Mononuclear cell (primary cell): Measurements from ENCODE around the gene MICAL2. TPM values are rescaled to one million over a fixed set of nuclear protein-coding genes. Genes with fewer than 3 reads are reported as not detected.

Source experiments
- H3K27me3 ChIP-seq: 2 replicates; pipeline ENCODE4 v1.6.0; 2011; ENCODE audit warnings: low read length, control low read depth; ENCODE audit not compliant: insufficient read depth
- H3K4me1 ChIP-seq: 2 replicates; pipeline ENCODE4 v1.5.1; 2011; ENCODE audit warnings: mild to moderate bottlenecking, low read length, control low read depth; ENCODE audit not compliant: insufficient read depth
- H3K4me3 ChIP-seq: 2 replicates; pipeline ENCODE4 v1.5.1; 2011; ENCODE audit warnings: mild to moderate bottlenecking, low read length, moderate library complexity
- H3K9me3 ChIP-seq: 2 replicates; pipeline ENCODE4 v1.5.1; 2011; ENCODE audit warnings: low read depth, mild to moderate bottlenecking, control low read depth, low read length
- total RNA-seq: library from RNA; depleted of rRNA; stranded (reverse); fragments of >200 nt; gene quantifications from one replicate; pipeline ENCODE4 v1.2.3, GENCODE V29; 2012

Gene MICAL2
- total RNA-seq, 1 donor: 14.5 TPM

DNA sequence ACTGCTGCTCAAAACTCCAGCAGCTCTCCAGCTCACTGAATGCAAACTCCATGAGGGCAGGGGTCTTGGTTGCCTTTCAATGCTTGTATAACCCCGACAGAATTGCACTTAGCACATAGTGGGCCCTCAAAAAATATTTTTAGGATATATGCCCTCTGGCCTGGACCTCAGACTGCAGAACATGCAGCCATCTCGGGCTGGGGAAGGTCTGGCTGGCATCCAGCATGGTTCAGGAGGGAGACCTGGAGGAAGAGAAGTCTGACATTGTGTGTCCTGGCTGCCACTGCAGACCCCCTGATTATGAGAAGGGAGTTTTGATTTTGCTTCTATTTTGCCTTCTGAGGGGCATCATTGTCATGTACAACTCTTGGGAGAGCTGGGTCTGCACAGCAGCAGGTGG lies 157.5 kb downstream of the MICAL2 start:
- H3K9me3 ChIP-seq: no peaks in the 10 kb centered on the region
- H3K27me3 ChIP-seq: no peaks in the 10 kb centered on the region
- H3K4me1 ChIP-seq: no peaks in the 10 kb centered on the region
- no peak overlapping the region for H3K4me3 ChIP-seq

- no peaks in the 10 kb centered on the region for H3K27me3 ChIP-seq
- H3K9me3 ChIP-seq: no peaks in the 10 kb centered on the region
- no peaks in the 10 kb centered on the region for H3K4me1 ChIP-seq
- H3K4me3 ChIP-seq: no peak overlapping the region
Observed at GRCh38 chr11:12269104-12269441, 158.7 kb downstream of the MICAL2 start.

GRCh38 chr11:12269446-12270214 lies 159.2 kb downstream of the MICAL2 start:
- no peak overlapping the region for H3K4me3 ChIP-seq
- H3K9me3 ChIP-seq: no peaks in the 10 kb centered on the region
- H3K4me1 ChIP-seq: no peaks in the 10 kb centered on the region
- no peaks in the 10 kb centered on the region for H3K27me3 ChIP-seq

DNA sequence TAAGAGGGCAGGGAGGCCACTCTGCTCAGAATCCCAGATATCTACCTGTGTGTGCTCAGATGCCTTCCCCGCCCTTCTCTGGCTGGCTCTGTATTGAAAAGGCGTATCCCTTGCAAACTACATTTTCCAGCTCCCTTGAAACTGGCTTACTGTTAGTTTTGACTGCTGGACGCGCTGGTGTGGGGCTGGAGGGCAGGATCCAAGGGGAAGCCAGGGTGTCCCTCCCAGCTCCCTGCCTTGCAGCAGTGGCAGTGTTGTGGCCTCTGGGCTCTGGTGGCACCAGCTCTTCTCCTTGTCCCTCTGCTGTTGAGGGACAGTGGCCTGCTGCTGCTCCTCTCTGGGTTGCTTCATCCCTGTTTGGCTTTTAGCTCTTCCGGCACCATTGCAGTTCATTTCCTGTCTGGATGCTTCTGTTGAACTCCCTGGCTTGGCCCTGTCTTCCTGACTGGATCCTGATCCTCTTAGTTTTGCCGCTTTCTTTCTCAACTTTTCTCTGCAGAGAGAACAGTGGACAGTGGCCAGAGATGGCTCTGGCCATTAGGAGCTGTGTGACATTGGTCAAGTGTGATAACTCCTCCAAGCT lies 159.9 kb downstream of the MICAL2 start:
- Histone ChIP-seq H3K4me1 (no peaks in the 10 kb centered on the region), H3K9me3 (no peaks in the 10 kb centered on the region), H3K4me3 (no peak overlapping the region), H3K27me3 (no peaks in the 10 kb centered on the region)

DNA sequence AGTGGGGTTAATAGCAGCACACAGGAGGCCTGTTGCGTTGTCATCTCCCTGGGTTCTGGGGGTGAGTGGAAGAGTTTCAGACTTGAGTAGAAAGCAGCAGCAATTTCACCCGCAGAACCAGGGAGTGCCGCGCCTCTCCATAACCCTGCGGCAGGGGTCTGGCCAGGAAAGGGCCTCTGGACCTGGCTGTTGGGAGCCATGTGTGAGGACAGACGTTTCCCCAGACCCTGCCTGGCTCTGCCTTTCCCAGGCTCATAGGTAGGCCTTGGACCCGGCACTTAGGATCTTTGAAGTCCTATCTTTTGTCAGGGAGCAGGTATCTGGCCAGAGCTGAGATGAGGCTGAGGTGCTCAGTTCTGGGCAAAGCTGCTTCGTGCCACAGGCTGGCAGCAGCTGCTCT lies 160.4 kb downstream of the MICAL2 start:
- H3K4me1 ChIP-seq: no peaks in the 10 kb centered on the region
- no peaks in the 10 kb centered on the region for H3K9me3 ChIP-seq
- H3K27me3 ChIP-seq: no peaks in the 10 kb centered on the region
- no peak overlapping the region for H3K4me3 ChIP-seq

GRCh38 chr11:12271241-12271640 lies 160.9 kb downstream of the MICAL2 start:
- no peaks in the 10 kb centered on the region for H3K27me3 ChIP-seq
- no peaks in the 10 kb centered on the region for H3K9me3 ChIP-seq
- no peak overlapping the region for H3K4me3 ChIP-seq
- no peaks in the 10 kb centered on the region for H3K4me1 ChIP-seq

DNA sequence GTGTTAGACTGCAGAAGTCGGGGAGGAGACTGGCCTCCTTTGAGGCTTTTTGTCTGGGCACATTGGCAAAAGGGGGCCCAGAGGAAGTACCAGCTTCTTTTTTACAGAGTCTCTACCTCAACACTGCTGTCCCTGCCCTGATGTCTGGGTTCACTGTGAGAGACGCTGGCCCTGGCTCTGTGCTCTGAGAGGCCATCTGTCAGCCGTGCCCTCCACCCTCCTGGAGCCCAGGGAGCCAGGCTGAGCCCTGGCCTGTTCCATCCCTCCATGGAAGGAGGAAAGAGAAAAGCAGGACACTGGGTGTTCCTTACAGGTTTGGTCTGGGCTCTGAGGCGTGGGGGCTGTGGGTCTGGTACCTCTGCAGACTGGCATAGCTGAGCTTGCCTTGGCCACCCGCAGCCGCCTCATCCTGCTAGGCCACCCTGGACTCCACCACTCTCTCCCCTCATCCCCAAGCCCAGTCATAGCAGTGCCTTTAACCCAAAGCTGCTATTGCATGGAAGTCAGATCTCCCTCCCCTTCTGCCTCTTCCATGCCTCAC lies 161.5 kb downstream of the MICAL2 start:
- no peaks in the 10 kb centered on the region for H3K9me3 ChIP-seq
- no peak overlapping the region for H3K4me3 ChIP-seq
- no peaks in the 10 kb centered on the region for H3K27me3 ChIP-seq
- H3K4me1 ChIP-seq: no peaks in the 10 kb centered on the region

DNA sequence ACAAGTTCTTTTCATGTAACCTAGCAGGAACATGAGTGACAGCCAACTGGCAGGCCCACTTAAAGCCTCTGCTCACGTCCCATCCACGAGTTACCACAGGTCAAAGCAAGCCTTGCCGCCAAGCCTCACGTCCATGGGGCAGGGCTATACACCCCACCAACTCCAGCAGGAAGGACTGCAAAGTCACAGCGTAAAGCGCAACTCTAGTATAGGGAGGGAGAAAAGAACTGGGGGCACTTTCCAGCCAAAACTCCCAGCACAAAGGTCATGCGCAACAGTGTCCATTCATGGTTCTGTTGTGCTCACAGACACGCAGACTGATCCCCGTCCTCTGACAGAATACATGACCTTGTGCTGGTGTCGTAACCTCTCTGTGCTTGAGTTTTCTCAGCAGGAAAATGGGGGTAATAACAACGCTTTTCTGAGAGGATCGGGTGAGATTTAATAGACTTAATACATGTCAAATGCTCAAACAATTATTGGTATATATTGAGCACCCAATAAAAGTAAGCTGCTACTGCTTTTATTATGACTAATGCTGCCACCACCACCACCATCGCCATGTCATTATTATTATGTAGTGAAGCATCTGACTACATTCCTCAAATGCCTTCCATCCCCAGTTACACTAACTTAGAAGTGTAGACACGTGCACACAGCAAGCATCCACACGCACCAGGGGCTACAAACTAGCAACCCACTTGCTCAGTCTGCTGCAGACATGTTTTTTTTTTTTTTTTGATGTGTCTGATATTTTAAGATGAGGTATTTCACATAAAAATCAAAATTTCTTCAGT lies 162.6 kb downstream of the MICAL2 start:
- no peaks in the 10 kb centered on the region for H3K9me3 ChIP-seq
- H3K27me3 ChIP-seq: no peaks in the 10 kb centered on the region
- no peaks in the 10 kb centered on the region for H3K4me1 ChIP-seq
- H3K4me3 ChIP-seq: no peak overlapping the region

GRCh38 chr11:12273618-12273995 lies 163.2 kb downstream of the MICAL2 start:
- H3K27me3 ChIP-seq: no peaks in the 10 kb centered on the region
- no peaks in the 10 kb centered on the region for H3K9me3 ChIP-seq
- no peak overlapping the region for H3K4me3 ChIP-seq
- H3K4me1 ChIP-seq: no peaks in the 10 kb centered on the region

- Histone ChIP-seq H3K27me3 (no peaks in the 10 kb centered on the region), H3K9me3 (no peaks in the 10 kb centered on the region), H3K4me3 (no peak overlapping the region), H3K4me1 (no peaks in the 10 kb centered on the region)
Observed at GRCh38 chr11:12274056-12274455, 163.7 kb downstream of the MICAL2 start.

- H3K4me1 ChIP-seq: no peaks in the 10 kb centered on the region
- no peak overlapping the region for H3K4me3 ChIP-seq
- H3K9me3 ChIP-seq: no peaks in the 10 kb centered on the region
- H3K27me3 ChIP-seq: no peaks in the 10 kb centered on the region
Observed at GRCh38 chr11:12274558-12275197, 164.3 kb downstream of the MICAL2 start.

- no peaks in the 10 kb centered on the region for H3K4me1 ChIP-seq
- no peaks in the 10 kb centered on the region for H3K27me3 ChIP-seq
- no peak overlapping the region for H3K4me3 ChIP-seq
- no peaks in the 10 kb centered on the region for H3K9me3 ChIP-seq
Observed at GRCh38 chr11:12275818-12276217, 165.4 kb downstream of the MICAL2 start.

DNA sequence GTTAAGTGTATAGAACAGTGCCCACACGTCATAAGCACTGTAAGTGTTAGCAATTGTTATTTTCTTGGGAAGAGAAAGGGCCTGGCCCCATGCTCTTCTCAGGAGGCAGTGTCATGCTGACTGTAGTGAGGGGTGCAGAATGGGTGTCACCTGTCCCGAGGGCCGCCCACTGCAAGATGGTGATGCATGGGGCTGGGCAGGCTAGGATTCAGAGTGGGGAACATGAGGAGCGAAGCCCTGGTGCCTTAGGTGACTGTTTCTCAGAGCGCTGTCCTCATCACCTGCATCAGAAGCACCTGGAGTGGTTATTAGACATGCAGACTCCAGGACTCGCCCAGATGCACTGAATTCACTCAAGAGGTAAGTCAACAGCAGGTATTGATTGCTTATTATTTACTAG lies 166.0 kb downstream of the MICAL2 start:
- Histone ChIP-seq H3K27me3 (no peaks in the 10 kb centered on the region), H3K9me3 (no peaks in the 10 kb centered on the region), H3K4me3 (no peak overlapping the region), H3K4me1 (no peaks in the 10 kb centered on the region)

GRCh38 chr11:12276831-12277475 lies 166.6 kb downstream of the MICAL2 start:
- Histone ChIP-seq H3K4me1 (no peaks in the 10 kb centered on the region), H3K9me3 (no peaks in the 10 kb centered on the region), H3K4me3 (no peak overlapping the region), H3K27me3 (no peaks in the 10 kb centered on the region)
